IMR-90 (cell line): ENCODE results near the gene RBMS3. TPM values are rescaled to one million over a fixed set of nuclear protein-coding genes. Genes with fewer than 3 reads are reported as not detected.

ENCODE experiments used
- ATAC-seq: fragments of 200-7000 bp; cut with Tn5 transposase; 2 replicates; pipeline ENCODE4 v1.9.1; 2020; ENCODE audit warnings: low read depth, mild to moderate bottlenecking, moderate library complexity
- BruUV-seq: library from RNA; stranded (reverse); fragments of 400-500 nt; replicated peaks from 2 replicates; lab custom pipeline; 2021; lab: Mats Ljungman, UMichigan
- CTCF ChIA-PET: fragments of 300-600 bp; formaldehyde crosslinking; extraction: SDS; loops from one replicate; lab custom pipeline; 2021; ENCODE audit warnings: antibody characterized with exemption; lab: Yijun Ruan, JAX
- POLR2A ChIA-PET: fragments of 300-600 bp; sonication (Branson Sonifier 250); formaldehyde crosslinking; loops from one replicate; lab custom pipeline; 2022; ENCODE audit warnings: antibody characterized with exemption; ENCODE audit not compliant: unreplicated experiment; lab: Charles Lee
- DNase-seq: peaks from one replicate; pipeline ENCODE4 v3.0.0; 2013
- H2AFZ ChIP-seq: replicated peaks from 2 replicates; pipeline ENCODE3; 2013; ENCODE audit warnings: low read length, mild to moderate bottlenecking; ENCODE audit not compliant: poor library complexity
- H2AK5ac ChIP-seq: 2 replicates; pipeline ENCODE4 v1.6.1; 2013; ENCODE audit warnings: low read depth, low read length, inconsistent platforms
- H2AK9ac ChIP-seq: replicated peaks from 2 replicates; pipeline ENCODE3; 2013; ENCODE audit warnings: mild to moderate bottlenecking, low read depth, low read length, moderate library complexity; ENCODE audit not compliant: poor library complexity
- H2BK120ac ChIP-seq: 2 replicates; pipeline ENCODE4 v1.6.1; 2013; ENCODE audit warnings: low read depth, low read length, inconsistent platforms
- H2BK15ac ChIP-seq: 3 replicates; pipeline ENCODE4 v1.6.1; 2013; ENCODE audit warnings: low read depth, low read length, inconsistent platforms
- H2BK20ac ChIP-seq: 2 replicates; pipeline ENCODE4 v1.6.1; 2013; ENCODE audit warnings: low read depth, mild to moderate bottlenecking, inconsistent platforms, low read length, moderate library complexity
- H2BK5ac ChIP-seq: 2 replicates; pipeline ENCODE4 v1.6.1; 2013; ENCODE audit warnings: mild to moderate bottlenecking, low read depth, low read length, inconsistent platforms; ENCODE audit not compliant: poor library complexity, severe bottlenecking
- H3K14ac ChIP-seq: replicated peaks from 2 replicates; pipeline ENCODE4 v1.6.1; 2013; ENCODE audit warnings: low read depth, low read length, inconsistent platforms
- H3K18ac ChIP-seq: 2 replicates; pipeline ENCODE4 v1.6.1; 2013; ENCODE audit warnings: low read depth, low read length, control low read depth
- H3K23ac ChIP-seq: 2 replicates; pipeline ENCODE4 v1.6.1; 2013; ENCODE audit warnings: low read depth, low read length, inconsistent platforms
- H3K27ac ChIP-seq: 2 replicates; pipeline ENCODE4 v1.5.1; 2013; ENCODE audit warnings: mild to moderate bottlenecking, control low read depth, low read length; ENCODE audit not compliant: insufficient read depth
- H3K27me3 ChIP-seq: 2 replicates; pipeline ENCODE4 v1.6.1; 2013; ENCODE audit warnings: low read length; ENCODE audit not compliant: control insufficient read depth, insufficient read depth
- H3K36me3 ChIP-seq: 2 replicates; pipeline ENCODE4 v1.6.1; 2013; ENCODE audit warnings: low read length, mixed read lengths; ENCODE audit not compliant: control insufficient read depth, insufficient read depth
- H3K4ac ChIP-seq: 2 replicates; pipeline ENCODE4 v1.6.1; 2013; ENCODE audit warnings: low read depth, low read length, inconsistent platforms
- H3K4me1 ChIP-seq: 2 replicates; pipeline ENCODE4 v1.6.1; 2013; ENCODE audit warnings: low read length, mixed read lengths; ENCODE audit not compliant: control insufficient read depth, insufficient read depth
- H3K4me2 ChIP-seq: 2 replicates; pipeline ENCODE4 v1.6.1; 2013; ENCODE audit warnings: low read depth, mild to moderate bottlenecking, control low read depth, low read length, moderate library complexity
- H3K4me3 ChIP-seq: 2 replicates; pipeline ENCODE4 v1.5.1; 2013; ENCODE audit warnings: low read depth, mild to moderate bottlenecking, control low read depth, low read length, moderate library complexity; ENCODE audit not compliant: insufficient read depth
- H3K56ac ChIP-seq: 2 replicates; pipeline ENCODE4 v1.6.1; 2013; ENCODE audit warnings: low read length, inconsistent platforms; ENCODE audit not compliant: insufficient read depth; ENCODE audit errors: extremely low read depth
- H3K79me1 ChIP-seq, 2 experiments: 2 replicates each; pipeline ENCODE4 v1.6.1; 2013; ENCODE audit warnings: low read length in 2 of 2, inconsistent platforms in 1 of 2, low read depth in 1 of 2
- H3K9ac ChIP-seq: 2 replicates; pipeline ENCODE4 v1.6.1; 2013; ENCODE audit warnings: low read depth, low read length, control low read depth
- H3K9me1 ChIP-seq: 2 replicates; pipeline ENCODE4 v1.6.1; 2013; ENCODE audit warnings: low read length, inconsistent platforms; ENCODE audit not compliant: insufficient read depth
- H3K9me3 ChIP-seq: 2 replicates; pipeline ENCODE4 v1.6.1; 2013; ENCODE audit warnings: low read length; ENCODE audit not compliant: control insufficient read depth, insufficient read depth
- H4K20me1 ChIP-seq: 2 replicates; pipeline ENCODE4 v1.6.1; 2013; ENCODE audit warnings: low read length, inconsistent platforms; ENCODE audit not compliant: insufficient read depth
- H4K5ac ChIP-seq: 2 replicates; pipeline ENCODE4 v1.6.1; 2013; ENCODE audit warnings: mild to moderate bottlenecking, low read depth, low read length, control low read depth
- H4K8ac ChIP-seq, 2 experiments: 2 replicates each; pipeline ENCODE4 v1.6.1; 2013; ENCODE audit warnings: low read depth in 2 of 2, low read length in 2 of 2, control low read depth in 1 of 2, inconsistent platforms in 1 of 2
- H4K91ac ChIP-seq: 2 replicates; pipeline ENCODE4 v1.6.1; 2013; ENCODE audit warnings: low read depth, low read length, inconsistent platforms; ENCODE audit not compliant: insufficient read depth
- BHLHE40 ChIP-seq: fragments of 150-350 bp; IDR thresholded peaks from 2 replicates; pipeline ENCODE4 v1.6.1; 2016; ENCODE audit warnings: mild to moderate bottlenecking, low read depth, low read length
- CEBPB ChIP-seq: IDR thresholded peaks from 2 replicates; pipeline ENCODE4 v1.6.1; 2012; ENCODE audit warnings: low read depth, low read length, improper control_type of control experiment
- CHD1 ChIP-seq: IDR thresholded peaks from 2 replicates; pipeline ENCODE4 v1.6.1; 2012; ENCODE audit warnings: low read depth, low read length, improper control_type of control experiment
- CTCF ChIP-seq: conservative IDR thresholded peaks from 2 replicates; pipeline ENCODE4 v1.5.1; 2012; ENCODE audit warnings: mild to moderate bottlenecking, low read depth, low read length, improper control_type of control experiment
- ELK1 ChIP-seq: fragments of 150-350 bp; IDR thresholded peaks from 2 replicates; pipeline ENCODE4 v1.6.1; 2016; ENCODE audit warnings: low read depth, mild to moderate bottlenecking, low read length, moderate library complexity, borderline replicate concordance
- FOS ChIP-seq: fragments of 150-350 bp; IDR thresholded peaks from 2 replicates; pipeline ENCODE4 v1.6.1; 2016; ENCODE audit warnings: low read depth, low read length
- MAFK ChIP-seq: IDR thresholded peaks from 2 replicates; pipeline ENCODE4 v1.6.1; 2012; ENCODE audit warnings: low read depth, low read length, improper control_type of control experiment
- MAZ ChIP-seq: IDR thresholded peaks from 2 replicates; pipeline ENCODE4 v1.6.1; 2012; ENCODE audit warnings: low read depth, mild to moderate bottlenecking, low read length, improper control_type of control experiment, moderate library complexity, borderline replicate concordance
- MXI1 ChIP-seq: IDR thresholded peaks from 2 replicates; pipeline ENCODE4 v1.6.1; 2012; ENCODE audit warnings: low read depth, mild to moderate bottlenecking, low read length, moderate library complexity, borderline replicate concordance
- NFE2L2 ChIP-seq: fragments of 150-350 bp; IDR thresholded peaks from 2 replicates; pipeline ENCODE4 v1.6.1; 2016; ENCODE audit warnings: low read depth, mild to moderate bottlenecking, low read length
- POLR2A ChIP-seq: IDR thresholded peaks from 2 replicates; pipeline ENCODE4 v1.6.1; 2012; ENCODE audit warnings: mild to moderate bottlenecking, low read depth, low read length
- RAD21 ChIP-seq: IDR thresholded peaks from 2 replicates; pipeline ENCODE4 v1.6.1; 2012; ENCODE audit warnings: low read length, improper control_type of control experiment
- RCOR1 ChIP-seq: IDR thresholded peaks from 2 replicates; pipeline ENCODE4 v1.6.1; 2012; ENCODE audit warnings: mild to moderate bottlenecking, low read length, improper control_type of control experiment; ENCODE audit not compliant: insufficient replicate concordance
- RFX5 ChIP-seq: IDR thresholded peaks from 2 replicates; pipeline ENCODE4 v1.8.0; 2012; ENCODE audit warnings: low read depth, mild to moderate bottlenecking, low read length, moderate library complexity
- SMC3 ChIP-seq: fragments of 150-350 bp; IDR thresholded peaks from 2 replicates; pipeline ENCODE4 v1.6.1; 2016; ENCODE audit warnings: low read depth, mild to moderate bottlenecking, antibody characterized with exemption, low read length, moderate library complexity
- USF2 ChIP-seq: fragments of 150-350 bp; IDR thresholded peaks from 2 replicates; pipeline ENCODE4 v1.6.1; 2017; ENCODE audit warnings: mild to moderate bottlenecking, antibody characterized with exemption, low read length, low read depth
- WGBS, 2 experiments: methylation state at CpG; one replicate each; pipeline versions ENCODE4 v1.1.5 to v1.1.7; 2013; ENCODE audit warnings: missing lambda C conversion rate in 2 of 2; ENCODE audit not compliant: insufficient read length in 1 of 2; ENCODE audit errors: extremely low coverage in 2 of 2; 5-methylcytosine and 5-hydroxymethylcytosine counted together
- dilution Hi-C: fragments of 300-500 bp; cut with HindIII; formaldehyde crosslinking; loops from one replicate; pipeline ENCODE4 v1.14.3; 2018; ENCODE audit warnings: low sequenced_read_pairs; ENCODE audit not compliant: unreplicated experiment
- in situ Hi-C: fragments of 300-500 bp; cut with MboI; formaldehyde crosslinking; loops from 3 replicates; pipeline ENCODE4 v1.14.3; 2019; ENCODE audit warnings: low sequenced_read_pairs, inconsistent platforms, mixed read lengths
- intact Hi-C: fragments of 100-400 bp; cut with micrococcal nuclease; formaldehyde crosslinking; loops from 2 replicates; pipeline ENCODE4 v1.10.0; 2022
- polyA plus RNA-seq, 3 experiments: library from polyadenylated mRNA; depleted of rRNA; stranded (reverse); fragments of >200 nt; gene quantifications; 2 replicates each; pipeline ENCODE4 v1.2.3, GENCODE V29; 2012; ENCODE audit warnings: low replicate concordance in 1 of 3
- total RNA-seq: library from RNA; depleted of rRNA; stranded (reverse); fragments of >200 nt; gene quantifications from 2 replicates; pipeline ENCODE4 v1.2.3, GENCODE V29; 2012

Gene RBMS3
- total and polyA plus RNA-seq, 2 of the 4 experiments (the other 2 are of a cell fraction): 15.2 to 127 TPM

- Histone ChIP-seq H2BK120ac (no peak overlapping the region), H3K4me1 (no peaks in the 10 kb centered on the region), H3K79me1 (no peaks in the 10 kb centered on the region), H4K8ac (no peak overlapping the region), H3K14ac (no peak overlapping the region), H2BK15ac (no peak overlapping the region), H3K4ac (no peak overlapping the region), H3K9ac (no peak overlapping the region), H4K20me1 (no peaks in the 10 kb centered on the region), H3K56ac (no peak overlapping the region), H3K4me2 (no peak overlapping the region), H4K5ac (no peak overlapping the region), H3K4me3 (no peak overlapping the region), H2BK5ac (no peak overlapping the region), H2AFZ (no peak overlapping the region), H2AK5ac (no peak overlapping the region), H3K27ac (no peak overlapping the region), H3K18ac (no peak overlapping the region), H2BK20ac (no peak overlapping the region), H3K9me1 (no peaks in the 10 kb centered on the region), H3K36me3 (no peaks in the 10 kb centered on the region), H3K9me3 (no peaks in the 10 kb centered on the region), H3K27me3 (peaks cover 3% of the 10 kb centered on the region; the same call in 1 of the 2 replicates), H4K91ac (no peak overlapping the region), H3K23ac (no peak overlapping the region), H2AK9ac (no peak overlapping the region)
- intact Hi-C loops: no loop called here
- DNase-seq (no peak), ATAC-seq (no peak)
- WGBS, 2 experiments: no CpG with 5 or more reads among the region's 1 CpG
- BruUV-seq: no TSS peak
- ChIA-PET CTCF (no interaction called here), POLR2A (no interaction called here)
- dilution Hi-C loops: no loop called here
- TF ChIP-seq CTCF (no peak), RFX5 (no peak), MAFK (no peak), CEBPB (no peak), POLR2A (no peak), NFE2L2 (no peak), RCOR1 (no peak), SMC3 (no peak), BHLHE40 (no peak), MXI1 (no peak), MAZ (no peak), FOS (no peak), ELK1 (no peak), CHD1 (no peak), RAD21 (no peak), USF2 (no peak)
- in situ Hi-C loops: loop anchor here (10.0 to 25.0 kb wide), 3 partner anchors 160 to 1103 kb away; no protein-coding TSS in a partner anchor
Measured at GRCh38 chr3:30034246-30034991, 753.5 kb downstream of the RBMS3 start.
